ENCODE results near the gene CHST14.
"Not testable (repeated sequence)": the region's sequence is repeated elsewhere in the genome, so short reads cannot be mapped to it uniquely, and the experiment has no call there.

Gene CHST14

DNA sequence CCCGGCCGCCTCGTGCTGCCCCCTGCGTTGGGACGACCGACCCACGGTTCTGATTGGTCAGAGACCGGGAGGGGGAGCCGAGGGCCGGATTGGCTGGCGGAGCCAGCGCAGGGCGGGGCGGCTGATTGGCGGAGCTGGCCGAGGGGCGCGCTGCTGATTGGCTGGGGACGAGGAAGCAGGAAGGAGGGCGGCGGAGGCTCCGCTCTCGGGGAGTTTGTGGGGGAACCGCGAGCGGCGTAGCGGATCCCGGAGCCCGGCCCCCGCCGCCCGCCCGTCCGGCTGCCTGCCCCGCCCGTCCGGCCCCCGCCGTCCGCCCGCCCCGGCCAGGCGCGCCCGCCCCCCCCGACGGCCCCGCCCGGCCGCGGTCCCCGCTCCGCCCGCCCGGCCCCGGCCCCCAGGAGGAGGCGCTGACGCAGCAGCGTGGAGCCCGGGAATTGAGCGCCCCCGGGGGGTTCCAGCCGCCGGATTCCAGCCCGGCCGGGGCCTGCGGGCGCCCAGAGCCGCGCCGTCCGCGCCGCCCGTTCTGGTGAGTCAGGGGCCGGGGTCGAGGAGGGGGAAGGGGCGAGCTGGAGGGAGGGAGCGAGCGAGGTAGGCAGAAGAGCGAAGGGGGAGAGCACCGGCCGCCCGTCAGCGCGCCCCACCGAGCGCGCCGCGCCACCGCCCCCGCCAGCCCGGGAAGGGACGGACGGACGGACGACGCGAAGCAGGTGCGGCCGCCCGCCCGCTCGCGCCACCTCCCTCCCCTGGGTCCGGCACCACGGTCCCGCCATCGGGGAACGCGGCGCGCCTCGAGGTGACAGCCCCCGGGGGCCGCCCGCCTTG, 29.8 kb upstream of the CHST14 start, which contains the start of gene BAHD1:
BAHD1 (plus strand) TSS at position 211 of the 822 bp plus-strand sequence. CDS start 17,512 bp downstream, outside the sequence.
- peak; percentile 91 to 94 for DNase-seq (ENCODE audit: low read depth in 2 of 2)

DNA sequence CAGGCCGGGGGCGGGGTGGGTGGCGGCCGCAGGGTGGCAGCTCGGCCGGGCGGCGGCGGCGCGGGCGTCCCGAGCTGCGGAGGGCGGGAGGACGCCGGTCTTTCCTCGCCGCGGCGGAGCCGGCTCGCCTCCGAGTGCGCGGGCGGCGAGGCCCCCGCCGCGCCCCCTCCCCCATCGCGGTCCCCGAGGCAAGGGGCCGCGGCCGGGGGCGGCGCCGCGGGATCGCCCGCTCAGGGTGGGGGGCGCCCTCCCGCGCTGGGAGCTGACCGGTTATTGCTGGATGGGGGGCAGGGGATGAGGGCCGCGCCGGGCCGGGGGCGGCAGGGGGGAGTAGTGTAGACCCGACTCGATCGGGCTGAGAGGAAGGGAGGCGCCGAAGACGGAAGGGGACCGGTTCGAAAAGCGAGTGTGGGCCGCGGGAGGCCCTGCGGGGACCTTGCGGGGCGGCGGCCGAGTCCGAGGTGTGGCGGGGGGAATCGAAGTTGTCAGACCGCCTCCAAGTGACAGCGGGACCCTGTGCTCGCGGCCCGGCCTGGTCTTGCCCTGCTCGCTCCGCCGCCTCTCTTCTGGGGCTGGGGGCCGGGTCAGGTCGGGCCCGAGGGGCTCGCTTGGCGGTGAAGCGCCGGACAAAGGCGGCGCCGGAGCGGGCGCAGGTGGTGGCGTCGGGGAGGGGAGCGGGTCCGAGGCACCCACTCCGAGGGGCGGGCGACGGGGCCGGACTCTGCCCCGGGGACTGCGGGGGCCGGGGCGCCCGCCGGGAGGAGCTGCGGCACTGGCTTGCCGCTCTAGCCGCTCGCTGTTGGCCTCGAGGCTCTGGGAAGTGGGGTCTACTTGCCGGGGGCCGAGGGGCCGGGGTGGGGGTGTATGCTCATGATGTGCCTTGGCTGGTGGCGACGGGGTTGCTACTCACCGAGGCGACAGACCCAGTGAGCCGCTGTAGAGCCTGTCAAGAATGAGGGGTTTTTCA, 28.9 kb upstream of the CHST14 start:
- DNase-seq (ENCODE audit: low read depth in 2 of 2): no peak

DNA sequence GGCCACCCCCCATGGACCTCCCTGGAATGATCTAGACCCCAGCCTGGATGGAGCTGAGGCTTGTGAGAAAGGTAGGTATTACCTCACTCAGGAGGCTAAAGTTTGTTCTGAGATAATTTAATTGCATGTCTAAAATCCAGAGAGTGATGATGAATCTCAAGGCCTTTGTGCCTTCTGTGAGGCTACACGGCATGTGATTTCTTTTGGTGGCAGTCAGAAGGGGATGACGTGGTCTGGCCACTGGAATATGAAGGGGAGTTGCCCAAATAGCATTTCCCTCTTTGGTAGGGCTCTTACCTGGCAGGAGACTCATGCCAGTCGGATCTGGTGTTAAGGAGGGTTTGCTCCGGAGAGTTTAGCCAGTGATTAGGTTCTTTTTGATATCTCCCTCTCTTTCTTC, 27.5 kb upstream of the CHST14 start:
- DNase-seq (ENCODE audit: low read depth in 2 of 2): no peak

DNA sequence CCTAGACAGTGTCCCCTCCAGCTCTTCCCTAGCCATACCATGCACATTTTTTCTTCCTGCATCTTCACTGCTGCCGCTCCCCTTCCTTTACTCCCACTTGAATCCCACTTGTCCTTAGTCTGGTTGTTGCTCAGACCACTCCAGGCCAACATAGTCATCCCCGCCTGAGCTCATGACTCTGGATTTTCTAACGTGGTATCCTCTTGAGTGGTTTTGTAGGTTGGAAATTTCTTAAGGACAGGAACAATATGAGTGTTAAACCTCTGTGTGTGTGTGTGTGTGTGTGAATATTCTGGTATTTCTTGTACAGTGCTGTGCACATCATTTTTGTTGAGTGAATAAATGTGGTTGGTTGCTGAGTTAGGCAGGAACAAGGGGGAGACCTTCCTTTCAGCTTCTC, 26.9 kb upstream of the CHST14 start:
- no peak for DNase-seq (ENCODE audit: low read depth in 2 of 2)

DNA sequence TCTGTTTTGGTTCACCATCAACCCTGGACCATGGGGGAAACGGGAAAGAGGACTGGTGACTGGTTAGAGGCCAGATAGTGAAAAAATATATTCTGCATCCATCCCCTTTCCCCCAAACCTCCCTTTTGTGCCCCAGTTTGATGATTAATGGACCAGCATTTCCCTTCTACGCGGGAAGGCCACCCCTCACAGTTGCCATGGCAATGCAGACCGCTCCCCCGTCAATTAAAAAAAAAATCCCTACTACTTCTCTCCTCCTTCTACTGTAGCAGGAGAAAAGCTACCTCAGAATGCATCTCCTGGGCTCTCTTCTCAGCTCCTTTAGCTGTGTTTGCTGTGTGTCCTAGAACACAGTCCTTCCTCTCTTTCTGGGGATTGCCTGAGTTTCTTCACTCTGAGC, 26.0 kb upstream of the CHST14 start:
- DNase-seq (ENCODE audit: low read depth in 2 of 2): no peak

DNA sequence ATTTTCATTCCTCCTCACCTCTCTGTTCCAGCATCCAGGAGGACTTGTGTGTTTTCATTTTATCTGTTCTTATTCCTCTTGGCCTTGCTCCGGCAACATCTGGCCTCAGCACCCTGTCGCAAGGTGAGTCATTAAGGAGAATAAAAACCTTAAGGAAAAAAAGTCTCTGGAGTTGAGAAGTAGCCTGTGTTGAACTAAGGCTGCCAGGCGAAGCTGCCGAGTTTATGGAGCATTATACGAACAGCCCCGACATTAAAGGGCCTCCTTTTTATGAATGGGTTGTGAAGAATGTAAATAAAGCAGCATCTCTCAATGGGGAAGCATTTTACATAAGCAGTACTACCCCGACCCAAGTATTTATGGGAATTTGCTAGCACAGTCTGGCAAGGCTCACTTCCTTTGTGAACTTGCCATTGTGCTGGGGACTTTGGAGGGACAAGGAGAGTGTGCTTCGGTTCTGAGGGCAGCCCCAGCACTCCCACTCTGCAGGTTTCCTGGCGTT, 25.3 kb upstream of the CHST14 start:
- no peak for DNase-seq (ENCODE audit: low read depth in 2 of 2)

DNA sequence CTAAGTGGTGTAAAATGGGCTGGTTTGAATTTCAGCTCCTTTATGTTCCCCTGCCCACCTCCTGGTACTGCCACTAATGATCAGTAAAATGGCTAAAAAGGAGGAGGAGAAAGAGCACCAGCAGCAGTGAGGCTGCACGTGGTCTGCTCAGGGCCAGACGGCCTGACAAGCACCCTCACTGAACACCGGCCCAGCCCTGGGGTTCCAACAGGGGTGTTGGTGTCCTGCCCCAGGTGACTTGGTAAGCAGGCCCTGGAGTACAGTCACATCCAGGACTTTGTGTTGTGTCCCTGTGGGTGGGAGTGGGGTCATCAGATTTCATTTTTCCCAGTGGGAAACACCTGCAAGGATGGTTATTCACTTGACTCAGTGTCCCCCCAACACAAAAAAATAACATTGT, 24.6 kb upstream of the CHST14 start:
- no peak for DNase-seq (ENCODE audit: low read depth in 2 of 2)

DNA sequence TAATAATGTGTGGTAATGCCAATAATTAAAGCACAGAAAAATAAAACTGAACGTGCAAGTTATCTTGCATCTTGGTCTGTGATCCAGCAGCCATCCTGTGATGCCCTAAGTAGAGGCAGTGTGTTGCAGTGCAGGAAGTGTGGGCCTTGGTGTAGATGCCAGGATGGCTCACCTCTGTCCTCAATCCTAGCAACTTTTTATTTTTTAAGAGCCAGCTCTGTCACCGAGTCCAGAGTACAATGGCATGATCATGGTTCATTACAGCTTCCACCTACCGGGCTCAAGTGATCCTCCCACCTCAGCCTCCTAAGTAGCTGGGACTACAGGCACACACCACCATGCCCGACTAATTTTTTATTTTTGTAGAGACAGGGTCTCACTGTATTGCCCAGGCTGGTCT, 22.4 kb upstream of the CHST14 start:
- no peak for DNase-seq (ENCODE audit: low read depth in 2 of 2)

DNA sequence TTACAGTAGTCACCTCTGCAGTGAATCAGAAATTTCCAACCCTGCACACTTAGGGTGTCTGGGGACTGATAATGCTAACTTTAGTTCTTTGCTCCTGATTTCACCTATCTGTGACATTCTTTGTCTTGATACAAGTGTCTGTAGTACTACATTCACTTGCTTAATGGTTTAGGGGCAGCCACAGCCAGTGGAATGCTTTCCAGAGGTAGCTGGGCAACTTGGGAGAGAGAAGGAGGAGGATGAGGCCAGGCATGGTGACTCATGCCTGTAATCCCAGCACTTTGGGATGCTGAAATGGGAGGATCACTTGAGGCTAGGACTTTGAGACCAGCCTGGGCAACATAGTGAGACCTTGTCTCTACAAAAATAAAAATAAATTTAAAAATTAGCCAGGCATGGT, 21.5 kb upstream of the CHST14 start:
- DNase-seq (ENCODE audit: low read depth in 2 of 2): no peak

DNA sequence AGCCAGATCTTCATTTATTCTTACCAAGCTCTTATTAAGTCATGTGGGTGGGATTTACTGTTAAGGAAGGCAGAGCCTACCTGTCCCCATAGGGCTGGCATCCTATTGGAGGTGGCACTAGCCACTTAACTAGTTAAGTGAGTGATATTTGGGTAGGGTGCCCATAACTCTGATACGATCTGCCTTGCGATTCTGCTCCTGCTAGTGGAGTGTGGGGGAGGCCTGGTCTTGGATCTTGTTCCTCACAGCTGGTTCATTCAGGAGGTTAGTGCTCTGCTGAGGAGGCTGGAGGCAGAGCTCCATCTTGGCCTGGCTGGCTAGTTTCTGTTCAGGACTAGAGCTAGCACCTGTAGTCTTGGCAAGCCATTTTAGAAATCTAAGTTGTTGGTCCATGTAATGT, 20.7 kb upstream of the CHST14 start:
- DNase-seq (ENCODE audit: low read depth in 2 of 2): no peak

DNA sequence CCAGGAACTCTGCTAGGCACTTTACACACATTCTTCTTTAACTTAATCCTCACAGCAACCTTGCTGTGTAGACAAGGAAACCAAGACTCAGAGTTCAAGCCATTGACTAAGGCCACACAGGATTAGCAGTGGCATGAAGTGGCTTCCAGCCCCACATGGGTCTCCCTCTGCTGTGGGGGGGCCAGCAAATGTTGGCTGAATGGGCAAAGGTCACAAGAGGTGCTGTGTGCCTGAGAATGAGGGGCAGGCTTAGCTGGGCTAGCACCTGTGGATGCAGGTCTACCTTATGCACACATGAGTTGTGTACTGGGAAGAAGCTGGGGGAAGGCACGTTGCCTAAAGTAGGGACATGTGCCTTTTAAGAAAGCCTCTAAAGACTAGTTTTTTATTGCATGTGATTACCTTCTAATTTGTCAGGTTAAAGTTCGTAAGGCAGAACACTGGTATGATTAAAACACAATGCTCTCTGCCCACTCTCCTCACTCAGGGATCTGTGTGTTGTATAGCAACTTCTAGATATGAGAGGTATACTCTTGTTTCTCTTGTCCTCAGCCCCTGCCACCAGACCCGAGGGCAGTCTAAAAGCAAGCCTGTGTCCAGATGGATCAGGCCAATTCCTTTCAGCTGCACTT, 19.1 kb upstream of the CHST14 start:
- DNase-seq (ENCODE audit: low read depth in 2 of 2): no peak

DNA sequence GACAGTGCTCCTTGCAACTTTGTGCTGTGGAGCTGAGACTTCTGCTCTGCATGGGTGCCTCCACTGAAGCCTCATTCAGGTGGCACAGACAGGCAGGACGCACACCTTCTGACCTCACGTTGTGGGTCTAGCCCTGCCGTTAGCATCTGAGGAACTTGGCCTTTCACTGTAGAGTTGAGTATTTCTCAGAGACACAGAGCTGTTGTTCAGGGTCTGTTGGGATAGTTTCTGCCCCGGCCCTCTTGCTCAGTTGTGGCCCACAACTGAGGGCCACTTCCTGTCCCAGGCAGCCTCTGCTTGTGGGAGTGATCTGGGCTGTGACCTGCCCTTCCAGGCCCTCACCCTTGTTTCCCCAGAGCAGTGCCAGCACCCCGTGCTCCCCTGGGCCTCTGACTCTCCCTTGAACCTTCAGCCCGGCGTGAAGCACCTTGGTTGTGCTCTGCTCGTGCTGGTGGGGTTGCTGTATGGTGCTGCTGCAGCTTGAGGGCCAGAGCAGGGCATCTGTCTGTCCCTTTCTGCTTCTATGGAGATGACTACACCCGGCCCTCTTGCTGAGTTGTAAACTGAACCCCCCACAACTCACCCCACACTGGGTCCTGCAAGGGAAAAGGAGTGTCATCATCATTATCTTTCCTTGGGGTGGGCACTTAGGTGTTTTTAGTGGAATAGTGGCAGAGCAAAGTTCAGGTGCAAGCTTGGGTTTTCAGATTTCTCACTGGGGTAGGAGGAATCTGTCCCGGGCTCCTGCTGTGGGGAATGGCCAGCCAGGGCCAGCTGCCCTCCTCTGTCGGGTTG, 18.3 kb upstream of the CHST14 start:
- no peak for DNase-seq (ENCODE audit: low read depth in 2 of 2)

DNA sequence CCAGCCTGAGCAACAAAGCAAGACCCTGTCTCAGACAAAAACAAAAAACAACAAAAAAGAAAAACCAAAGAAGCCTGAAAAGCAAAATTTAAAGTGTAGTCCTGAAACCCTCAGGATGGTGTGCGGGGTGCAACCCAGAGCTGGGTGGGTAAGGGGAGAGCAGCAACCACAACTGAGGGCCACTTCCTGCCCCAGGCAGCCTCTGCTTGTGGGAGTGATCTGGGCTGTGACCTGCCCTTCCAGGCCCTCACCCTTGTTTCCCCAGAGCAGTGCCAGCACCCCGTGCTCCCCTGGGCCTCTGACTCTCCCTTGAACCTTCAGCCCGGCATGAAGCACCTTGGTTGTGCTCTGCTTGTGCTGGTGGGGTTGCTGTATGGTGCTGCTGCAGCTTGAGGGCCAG, 16.8 kb upstream of the CHST14 start:
- not testable (repeated sequence) for DNase-seq (ENCODE audit: low read depth in 2 of 2)

DNA sequence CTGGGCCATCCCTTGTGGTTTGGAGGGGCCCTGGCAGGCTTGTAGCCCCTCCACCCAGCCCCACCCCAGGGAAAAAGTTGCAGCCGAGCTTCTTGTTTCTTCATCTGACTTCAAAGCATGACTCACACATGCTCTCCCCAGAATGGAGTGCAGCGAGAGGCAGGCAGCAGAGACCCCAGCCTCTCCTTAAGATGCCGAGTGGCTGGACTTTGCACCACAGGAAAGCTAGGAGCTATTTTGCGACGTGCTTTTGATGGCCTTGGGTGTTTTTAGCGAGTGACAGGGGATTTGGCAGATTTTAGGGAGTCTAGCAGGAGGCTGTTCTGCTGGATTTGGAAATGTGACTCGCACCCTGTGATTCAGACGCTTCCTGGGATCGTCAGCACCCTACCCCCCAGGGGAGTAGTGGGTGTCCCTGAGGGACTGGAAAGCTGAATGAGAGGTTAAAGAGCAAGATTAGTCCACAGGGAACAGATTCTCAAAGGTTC, 15.8 kb upstream of the CHST14 start:
- DNase-seq (ENCODE audit: low read depth in 2 of 2): no peak

DNA sequence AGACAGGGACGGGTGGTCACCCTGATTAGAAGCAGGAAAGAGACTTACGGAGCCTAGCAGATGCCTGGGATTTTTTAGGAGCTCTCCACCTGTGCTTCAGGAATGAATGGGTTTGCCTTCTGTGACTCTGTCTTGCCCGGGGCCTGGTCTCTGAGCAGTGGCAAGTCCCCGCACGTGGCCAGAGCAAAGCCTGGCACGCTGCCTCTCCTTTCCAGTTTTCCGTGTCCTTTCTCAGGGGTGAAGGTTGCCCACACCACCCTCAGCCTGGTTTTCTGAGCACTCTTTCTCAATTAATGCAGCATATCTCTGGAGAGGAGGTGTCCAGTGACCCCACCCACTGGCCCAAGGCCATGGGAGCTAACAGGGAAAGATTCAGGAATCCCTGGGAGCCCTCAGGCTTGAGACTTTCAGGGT, 14.5 kb upstream of the CHST14 start:
- DNase-seq (ENCODE audit: low read depth in 2 of 2): no peak

DNA sequence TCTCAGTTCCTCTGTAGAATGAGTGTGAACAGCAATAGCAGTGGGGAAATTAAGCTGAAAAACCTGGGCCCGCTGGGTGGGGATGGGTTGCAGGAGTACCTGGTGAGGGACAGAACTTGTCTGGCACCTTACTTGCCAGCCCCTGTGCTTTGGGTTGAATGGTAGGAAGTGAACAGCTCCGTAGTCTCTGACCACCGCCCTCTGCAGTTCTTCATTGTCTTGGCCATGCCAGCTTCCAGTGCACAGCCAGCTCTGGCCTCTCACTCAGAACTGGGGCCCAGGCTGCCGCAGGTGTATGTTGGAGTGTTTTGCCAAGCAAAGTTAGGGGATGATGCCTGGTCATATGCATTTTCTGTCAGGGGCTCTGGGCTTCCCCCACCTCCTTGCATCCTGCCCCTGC, 14.0 kb upstream of the CHST14 start:
- DNase-seq (ENCODE audit: low read depth in 2 of 2): no peak

DNA sequence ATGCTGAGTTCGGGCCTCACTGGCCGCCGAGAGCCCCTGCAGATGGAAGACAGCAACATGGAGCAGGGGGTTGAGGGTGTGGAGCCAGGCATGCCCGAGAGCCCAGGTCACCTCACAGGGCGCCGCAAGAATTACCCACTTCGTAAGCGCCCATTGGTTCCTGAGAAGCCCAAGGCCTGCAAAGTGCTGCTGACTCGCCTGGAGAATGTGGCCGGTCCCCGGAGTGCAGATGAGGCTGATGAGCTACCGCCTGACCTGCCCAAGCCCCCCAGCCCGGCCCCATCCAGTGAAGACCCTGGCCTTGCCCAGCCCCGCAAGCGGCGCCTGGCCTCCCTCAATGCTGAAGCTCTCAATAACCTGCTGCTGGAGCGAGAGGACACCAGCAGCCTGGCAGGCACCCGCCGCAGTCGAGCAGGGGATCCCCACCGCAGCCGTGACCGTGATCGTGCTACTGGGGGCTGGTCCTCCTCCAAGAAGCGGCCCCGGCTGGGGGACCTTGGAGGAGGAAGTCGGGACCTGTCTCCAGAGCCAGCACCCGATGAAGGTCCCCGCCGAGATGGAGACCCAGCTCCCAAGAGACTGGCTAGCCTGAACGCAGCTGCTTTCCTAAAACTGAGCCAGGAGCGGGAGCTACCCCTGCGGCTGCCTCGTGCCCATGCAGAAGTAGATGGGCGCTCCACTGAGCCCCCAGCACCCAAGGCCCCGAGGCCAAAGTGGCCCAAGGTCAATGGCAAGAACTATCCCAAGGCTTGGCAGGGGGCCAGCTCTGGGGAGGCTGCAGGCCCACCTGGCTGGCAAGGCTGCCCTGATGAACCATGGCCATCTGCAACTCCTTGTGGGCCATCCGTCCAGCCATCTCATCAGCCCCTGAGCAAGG, 12.1 kb upstream of the CHST14 start:
- no peak for DNase-seq (ENCODE audit: low read depth in 2 of 2)

DNA sequence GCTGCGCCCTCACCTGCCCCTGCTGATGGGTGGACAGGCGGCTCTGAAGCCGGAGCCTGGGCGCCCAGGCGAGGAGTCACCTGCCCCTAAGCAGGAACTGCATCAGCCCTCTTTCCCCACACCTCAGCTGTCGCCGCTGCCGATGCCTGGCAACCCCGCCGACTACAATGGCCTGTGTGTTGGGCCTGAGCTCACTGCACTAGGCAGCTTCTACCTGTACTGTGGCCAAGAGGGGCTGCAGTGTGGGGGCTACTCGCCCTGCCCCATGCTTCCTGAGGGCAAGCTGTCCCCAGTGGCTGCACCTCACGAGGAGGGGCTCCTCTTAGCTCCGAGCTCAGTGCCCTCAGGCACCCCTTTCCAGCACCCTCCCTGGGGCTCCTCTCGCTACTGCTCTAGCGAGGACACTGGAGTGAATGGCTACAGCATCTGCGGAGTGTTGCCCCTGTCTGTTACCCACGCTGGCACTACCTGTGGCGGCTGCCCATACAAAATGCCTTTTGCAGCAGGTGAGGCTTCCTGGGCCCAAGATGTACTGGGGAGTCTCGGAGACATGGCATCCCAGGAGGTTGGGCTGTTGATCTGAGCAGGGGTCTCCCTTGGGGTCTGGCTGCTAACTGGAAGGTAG, 11.3 kb upstream of the CHST14 start:
- no peak for DNase-seq (ENCODE audit: low read depth in 2 of 2)

DNA sequence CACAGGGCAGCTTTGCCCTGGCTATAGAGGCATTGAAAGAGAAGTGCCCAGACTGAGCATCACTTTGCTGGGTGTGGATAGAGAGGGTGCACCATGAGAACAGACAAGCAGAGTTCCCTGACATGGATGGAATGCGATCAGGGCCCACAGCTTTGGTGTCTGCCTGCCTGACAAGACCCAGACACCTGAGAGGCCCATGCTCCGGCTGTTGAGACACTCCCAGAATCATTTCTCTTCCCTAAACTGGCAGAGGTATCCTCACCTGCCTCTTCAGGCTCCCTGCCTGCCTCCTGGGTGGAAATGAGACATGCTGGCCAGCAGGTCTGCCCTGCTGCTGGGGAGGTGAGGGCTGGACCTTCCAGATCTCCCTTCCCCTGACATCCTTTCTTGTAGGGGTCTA, 10.4 kb upstream of the CHST14 start:
- no peak for DNase-seq (ENCODE audit: low read depth in 2 of 2)

DNA sequence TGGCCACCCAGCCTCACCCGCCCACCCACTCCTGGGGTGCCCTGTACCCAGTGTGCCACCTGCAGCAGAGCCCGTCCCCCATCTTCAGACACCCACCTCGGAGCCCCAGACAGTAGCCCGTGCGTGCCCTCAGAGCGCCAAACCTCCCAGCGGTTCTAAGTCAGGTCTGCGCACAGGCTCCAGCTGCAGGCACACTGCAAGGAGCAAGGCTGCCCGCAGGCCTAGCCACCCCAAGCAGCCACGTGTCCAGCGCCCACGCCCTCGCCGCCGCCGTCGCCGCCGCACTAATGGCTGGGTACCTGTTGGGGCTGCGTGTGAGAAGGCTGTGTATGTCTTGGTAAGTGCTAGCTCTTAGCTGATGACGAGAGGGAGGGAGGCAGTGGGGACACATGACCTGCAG, 8.8 kb upstream of the CHST14 start:
- no peak for DNase-seq (ENCODE audit: low read depth in 2 of 2)

Data from activated CD8-positive, alpha-beta memory T cell treated with anti-CD3 and anti-CD28 coated beads for 4 hours (primary cell).